ENCODE measurements around the gene RBM27.
A peak's percentile ranks its signal among the peaks of the same experiment; 100 is the strongest.
"Not testable (repeated sequence)": the region's sequence is repeated elsewhere in the genome, so short reads cannot be mapped to it uniquely, and the experiment has no call there.

RBM27 gene, protein sequence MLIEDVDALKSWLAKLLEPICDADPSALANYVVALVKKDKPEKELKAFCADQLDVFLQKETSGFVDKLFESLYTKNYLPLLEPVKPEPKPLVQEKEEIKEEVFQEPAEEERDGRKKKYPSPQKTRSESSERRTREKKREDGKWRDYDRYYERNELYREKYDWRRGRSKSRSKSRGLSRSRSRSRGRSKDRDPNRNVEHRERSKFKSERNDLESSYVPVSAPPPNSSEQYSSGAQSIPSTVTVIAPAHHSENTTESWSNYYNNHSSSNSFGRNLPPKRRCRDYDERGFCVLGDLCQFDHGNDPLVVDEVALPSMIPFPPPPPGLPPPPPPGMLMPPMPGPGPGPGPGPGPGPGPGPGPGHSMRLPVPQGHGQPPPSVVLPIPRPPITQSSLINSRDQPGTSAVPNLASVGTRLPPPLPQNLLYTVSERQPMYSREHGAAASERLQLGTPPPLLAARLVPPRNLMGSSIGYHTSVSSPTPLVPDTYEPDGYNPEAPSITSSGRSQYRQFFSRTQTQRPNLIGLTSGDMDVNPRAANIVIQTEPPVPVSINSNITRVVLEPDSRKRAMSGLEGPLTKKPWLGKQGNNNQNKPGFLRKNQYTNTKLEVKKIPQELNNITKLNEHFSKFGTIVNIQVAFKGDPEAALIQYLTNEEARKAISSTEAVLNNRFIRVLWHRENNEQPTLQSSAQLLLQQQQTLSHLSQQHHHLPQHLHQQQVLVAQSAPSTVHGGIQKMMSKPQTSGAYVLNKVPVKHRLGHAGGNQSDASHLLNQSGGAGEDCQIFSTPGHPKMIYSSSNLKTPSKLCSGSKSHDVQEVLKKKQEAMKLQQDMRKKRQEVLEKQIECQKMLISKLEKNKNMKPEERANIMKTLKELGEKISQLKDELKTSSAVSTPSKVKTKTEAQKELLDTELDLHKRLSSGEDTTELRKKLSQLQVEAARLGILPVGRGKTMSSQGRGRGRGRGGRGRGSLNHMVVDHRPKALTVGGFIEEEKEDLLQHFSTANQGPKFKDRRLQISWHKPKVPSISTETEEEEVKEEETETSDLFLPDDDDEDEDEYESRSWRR

DNA sequence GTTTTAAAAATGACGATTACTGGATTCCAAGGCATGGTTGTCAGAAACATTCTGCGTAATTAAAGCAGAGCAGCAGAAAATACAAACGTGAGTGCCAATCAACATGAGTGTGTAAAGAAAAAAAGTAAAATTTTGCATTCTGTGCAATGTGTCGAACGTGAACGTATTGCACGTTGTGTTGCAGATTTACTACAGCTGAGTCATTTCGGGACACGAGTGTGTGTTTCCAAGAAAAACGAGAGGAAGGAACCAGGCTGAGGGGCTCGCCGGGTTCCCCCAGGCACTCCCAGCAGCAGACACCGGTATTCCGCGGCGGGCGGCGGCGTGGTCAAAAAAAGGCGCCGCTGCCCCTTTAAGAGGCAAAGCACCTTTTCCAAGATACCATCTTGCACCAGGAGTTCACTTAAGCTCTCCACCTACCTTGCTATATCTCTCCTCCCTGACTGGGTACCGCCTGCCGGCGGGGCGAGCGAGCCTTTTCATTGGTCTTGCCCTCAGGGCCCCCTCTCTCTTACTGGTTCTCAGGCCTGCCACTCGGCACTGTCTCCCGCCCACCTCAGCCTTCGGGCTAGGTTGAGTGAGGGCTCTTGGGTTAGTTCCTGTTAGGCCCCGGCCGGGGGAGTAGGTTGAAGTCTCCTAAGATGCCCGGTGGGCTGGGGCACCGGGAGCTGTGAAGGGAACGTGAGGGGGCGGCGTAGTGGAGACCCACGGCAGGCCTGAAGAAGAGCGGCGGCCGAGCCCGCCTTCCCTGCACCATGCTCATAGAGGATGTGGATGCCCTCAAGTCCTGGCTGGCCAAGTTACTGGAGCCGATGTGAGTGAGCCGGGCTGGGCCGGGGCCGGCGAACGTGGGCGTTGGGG lies at the start of gene RBM27:
RBM27 (plus strand) TSS at position 595 of the 861 bp plus-strand sequence; CDS start at position 756, 161 bp downstream.
- DNase-seq (ENCODE audit: low read depth in 2 of 2) = peak; percentile 94 to 97

DNA sequence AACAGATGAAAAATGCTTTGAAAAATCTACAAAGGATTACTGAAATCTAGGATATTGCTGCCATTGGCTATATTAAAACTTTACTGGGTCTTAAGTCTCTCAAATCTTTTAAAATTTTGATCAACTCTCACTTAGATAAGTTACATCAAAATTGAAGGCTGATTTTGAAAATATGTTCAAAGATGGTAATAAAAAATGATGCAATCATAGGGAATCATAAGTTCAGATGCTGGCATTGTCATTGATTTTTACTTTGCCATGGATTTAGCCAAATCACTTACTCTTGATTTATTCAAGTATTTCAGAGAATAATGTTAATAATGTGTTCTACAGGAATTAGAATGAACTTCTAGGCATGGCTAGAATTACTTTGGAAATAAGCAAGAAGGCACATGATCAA lies 45.1 kb upstream of the RBM27 start:
- DNase-seq (ENCODE audit: low read depth in 2 of 2) = no peak

DNA sequence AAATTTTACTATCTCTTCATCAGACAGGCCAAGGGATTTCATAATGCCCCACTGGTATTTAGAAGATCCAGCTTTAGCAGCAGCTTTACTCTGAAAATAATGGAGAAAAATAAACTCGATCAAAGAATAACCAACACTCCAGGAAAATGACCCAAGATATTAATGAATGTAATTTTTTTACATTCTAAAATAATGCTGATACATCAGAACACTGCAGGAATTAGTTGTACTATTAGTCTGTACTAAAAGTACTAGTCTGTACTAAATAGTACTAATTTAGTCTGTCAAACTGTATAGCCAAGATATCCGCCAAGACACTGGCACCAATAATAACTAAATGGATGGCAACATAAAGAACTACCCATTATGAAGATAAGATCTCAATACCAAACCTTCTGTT lies 39.0 kb upstream of the RBM27 start:
- no peak for DNase-seq (ENCODE audit: low read depth in 2 of 2)

DNA sequence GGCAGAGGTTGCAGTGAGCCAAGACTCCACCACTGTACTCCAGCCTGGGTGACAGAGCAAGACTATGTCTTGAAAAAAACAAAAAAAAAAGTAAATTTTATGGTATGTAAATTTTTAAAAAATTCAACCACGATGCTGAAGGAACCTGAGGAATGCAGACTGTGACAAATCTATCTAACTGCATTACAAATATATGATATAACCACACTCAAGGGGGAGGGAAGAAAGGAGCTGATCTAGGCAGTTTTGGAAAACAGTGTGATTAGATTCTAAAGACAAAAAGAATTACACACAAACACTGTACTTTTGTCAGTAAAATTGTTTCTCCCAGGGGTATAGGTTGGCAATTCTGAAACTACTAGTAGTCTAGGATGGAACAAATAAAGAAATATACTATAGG lies 37.9 kb upstream of the RBM27 start:
- no peak for DNase-seq (ENCODE audit: low read depth in 2 of 2)

DNA sequence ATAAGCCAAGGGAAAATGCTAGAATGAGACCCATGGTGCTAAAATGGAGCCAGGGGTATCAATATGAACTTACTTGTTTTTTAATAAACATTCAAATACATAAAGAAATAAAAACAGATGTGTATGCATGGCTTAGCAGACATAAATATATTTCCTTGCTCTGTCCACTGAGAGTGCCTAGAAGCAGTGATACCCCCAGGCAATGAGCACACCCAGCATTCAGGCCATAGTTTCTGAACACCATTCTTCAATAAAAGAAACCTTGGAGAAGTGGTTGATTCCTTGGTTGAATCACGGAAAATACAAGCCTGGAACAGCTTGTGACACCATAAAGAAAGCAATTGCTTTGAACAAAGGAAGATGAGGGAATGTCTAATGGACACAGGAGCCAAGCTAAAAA lies 37.5 kb upstream of the RBM27 start:
- DNase-seq (ENCODE audit: low read depth in 2 of 2) = no peak

DNA sequence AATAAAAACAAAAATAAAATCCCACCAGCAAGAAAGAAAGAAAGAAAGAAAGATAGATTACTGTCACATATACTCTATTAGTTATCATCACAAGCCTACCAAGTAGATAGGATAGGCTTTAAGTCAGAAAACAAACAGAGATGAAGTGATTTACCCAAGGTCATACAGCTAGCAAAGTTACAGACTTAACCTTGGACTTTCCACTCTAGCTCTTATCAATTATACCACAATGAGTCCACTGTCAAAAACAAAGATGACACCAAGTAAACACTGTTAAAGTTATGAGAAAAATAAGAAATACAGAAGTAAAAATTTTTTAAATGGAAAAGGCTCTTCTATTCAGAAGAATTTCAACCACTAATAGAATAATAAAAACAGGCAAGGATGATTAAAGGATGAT lies 34.3 kb upstream of the RBM27 start:
- no peak for DNase-seq (ENCODE audit: low read depth in 2 of 2)

DNA sequence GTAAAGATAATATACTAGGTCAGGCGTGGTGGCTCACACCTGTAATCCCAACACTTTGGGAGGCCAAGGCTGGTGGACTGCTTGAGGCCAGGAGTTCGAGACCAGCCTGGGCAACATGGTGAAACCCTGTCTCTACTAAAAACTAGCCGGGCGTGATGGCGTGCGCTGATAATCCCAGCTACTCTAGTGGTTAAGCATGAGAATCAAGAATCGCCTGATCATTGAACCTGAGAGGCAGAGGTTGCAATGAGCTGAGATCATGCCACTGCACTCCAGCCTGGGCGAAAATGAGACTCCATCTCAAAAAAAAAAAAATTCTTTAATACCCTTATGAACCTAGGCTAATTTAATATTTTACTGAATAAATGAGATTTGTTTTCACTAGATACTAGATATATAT lies 30.4 kb upstream of the RBM27 start:
- not testable (repeated sequence) for DNase-seq (ENCODE audit: low read depth in 2 of 2)

DNA sequence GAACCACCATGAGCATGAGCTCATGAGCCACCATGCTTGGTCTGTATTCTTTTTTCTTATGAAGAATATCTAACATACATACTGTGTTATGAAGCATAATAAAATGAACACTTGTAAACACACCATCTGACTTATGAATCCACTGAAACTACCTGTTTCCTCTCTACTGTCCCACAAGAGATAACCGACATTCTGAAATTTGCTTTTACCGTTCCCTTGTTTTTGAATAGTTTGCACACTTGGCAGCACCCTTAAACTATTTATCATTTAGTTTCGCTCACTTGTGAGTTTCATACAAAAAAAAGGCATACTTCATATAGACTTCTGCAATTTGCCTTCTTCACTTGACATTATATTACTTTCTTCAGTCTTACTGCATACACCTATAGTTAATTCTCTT lies 29.8 kb upstream of the RBM27 start:
- no peak for DNase-seq (ENCODE audit: low read depth in 2 of 2)

DNA sequence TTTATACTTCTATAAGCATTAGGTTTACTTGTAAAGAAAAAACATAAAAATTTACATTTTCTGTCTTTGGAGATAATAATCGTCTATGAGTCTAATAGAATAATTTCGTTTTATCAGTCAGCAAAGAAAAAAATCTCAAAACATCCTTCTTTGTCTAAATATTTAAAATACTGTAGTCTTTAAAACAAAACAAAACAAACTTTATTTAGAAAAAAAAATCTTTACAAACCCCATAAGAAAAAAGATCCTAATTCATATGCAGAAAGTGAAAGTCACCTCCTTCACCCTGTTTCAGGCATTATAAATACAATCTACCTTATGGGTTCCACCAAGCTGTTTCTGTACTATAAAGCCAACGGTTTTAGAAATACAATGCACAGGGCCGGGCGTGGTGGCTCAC lies 26.6 kb upstream of the RBM27 start:
- DNase-seq (ENCODE audit: low read depth in 2 of 2) = no peak

DNA sequence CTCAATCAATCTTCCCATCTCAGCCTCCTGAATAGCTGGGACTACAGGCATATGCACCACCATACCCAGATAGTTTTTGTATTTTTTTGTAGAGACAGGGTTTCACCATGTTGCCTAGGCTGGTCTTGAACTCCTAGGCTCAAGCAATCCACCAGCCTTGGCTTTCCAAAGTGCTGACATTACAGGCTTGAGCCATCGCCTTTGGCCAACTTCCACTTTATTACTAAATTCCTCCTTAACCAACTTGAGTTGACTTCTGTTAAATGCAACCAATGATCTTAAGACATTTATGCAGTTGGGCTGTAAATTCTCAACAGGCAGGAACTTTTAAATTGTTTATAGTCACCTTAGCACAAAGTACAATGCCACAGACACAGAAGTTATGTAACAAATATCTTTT lies 23.7 kb upstream of the RBM27 start:
- DNase-seq (ENCODE audit: low read depth in 2 of 2) = no peak

DNA sequence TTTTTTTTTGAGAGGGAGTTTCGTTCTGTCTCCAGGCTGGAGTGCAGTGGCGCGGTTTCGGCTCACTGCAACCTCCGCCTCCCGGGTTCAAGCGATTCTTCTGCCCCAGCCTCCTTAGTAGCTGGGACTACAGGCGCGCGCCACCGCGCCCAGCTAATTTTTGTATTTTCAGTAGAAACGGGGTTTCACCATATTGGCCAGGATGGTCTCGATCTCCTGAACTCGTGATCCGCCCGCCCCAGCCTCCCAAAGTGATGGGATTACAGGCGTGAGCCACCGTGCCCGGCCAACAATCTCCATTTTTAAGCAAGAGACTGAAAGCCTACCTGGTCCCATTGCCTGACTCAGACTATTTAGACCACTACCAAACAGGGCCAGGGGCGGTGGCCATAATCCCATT lies 20.0 kb upstream of the RBM27 start:
- DNase-seq (ENCODE audit: low read depth in 2 of 2) = not testable (repeated sequence)

DNA sequence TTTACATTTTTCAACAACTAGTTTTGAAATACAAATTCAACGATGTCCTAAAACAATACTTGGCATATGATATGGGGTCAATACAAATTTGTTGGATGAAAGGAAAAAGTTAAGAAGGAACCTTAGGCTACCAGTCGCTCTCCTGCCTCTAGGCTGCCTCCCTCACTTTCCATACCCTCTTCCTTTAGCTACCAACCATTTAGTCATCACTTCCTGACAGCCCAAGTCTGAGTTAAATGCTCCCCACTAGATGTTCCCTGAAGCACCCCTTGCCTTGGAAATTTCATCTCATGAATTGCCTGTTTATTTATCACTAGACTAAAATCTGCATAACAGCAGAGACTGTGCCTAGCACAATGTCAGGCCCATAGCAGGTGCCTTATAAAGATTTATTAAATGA lies 18.2 kb upstream of the RBM27 start:
- DNase-seq (ENCODE audit: low read depth in 2 of 2) = no peak

DNA sequence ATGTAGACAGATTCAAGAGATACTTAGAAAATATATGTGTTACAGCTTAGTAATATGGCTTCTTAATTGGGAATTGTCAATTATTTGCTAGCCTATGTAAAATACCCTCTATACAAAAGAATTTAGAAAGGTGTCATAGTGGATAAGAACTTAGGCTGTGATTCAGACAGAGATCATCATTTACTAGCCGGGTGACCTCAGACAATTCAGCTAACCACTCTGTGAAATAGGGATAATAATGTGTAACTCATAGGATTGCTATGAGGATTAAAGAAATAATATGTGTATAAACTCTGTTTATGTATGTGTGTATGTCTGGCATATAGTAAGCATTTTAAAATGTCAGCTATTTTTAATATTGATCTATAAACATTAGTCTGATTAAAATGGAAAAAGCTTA lies 15.0 kb upstream of the RBM27 start:
- no peak for DNase-seq (ENCODE audit: low read depth in 2 of 2)

DNA sequence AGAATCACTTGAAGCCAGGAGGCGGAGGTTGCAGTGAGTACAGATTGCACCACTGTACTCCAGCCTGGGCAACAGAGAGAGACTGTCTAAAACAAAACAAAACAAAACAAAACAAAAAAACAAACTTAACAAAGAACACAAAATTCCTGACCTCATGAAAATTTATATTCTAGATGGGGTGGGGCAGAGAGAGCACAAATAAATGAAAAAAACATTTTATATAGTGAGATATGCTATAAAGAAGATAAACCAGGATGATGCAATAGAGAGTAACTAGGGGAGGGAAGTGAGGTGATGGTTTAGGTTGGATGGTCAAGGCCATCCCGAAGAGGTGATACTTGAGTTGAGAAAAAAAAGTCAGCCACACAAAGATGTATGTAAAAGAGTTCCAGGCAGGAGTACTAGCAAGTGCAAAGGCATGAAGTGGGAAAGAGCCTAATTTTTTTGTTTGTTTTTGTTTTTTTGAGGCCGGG lies 10.8 kb upstream of the RBM27 start:
- DNase-seq (ENCODE audit: low read depth in 2 of 2) = no peak

DNA sequence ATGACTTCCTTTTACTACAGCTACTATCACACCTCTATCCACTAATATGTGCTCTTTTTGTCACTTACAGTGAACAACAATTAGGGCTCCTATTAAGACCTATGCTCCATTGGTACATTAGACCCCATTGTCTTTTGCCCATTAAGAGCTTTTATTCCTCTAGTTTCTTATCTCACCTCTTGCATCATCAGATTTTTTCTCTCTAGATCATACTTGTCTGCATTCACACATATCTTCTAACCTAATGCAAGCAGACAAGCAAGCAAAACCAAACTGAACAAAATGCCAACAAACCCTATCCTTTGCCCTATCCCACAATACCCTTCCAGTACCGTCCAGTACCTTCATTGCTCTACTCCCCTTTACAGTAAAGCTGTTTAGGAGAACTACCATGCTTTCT lies 10.1 kb upstream of the RBM27 start:
- DNase-seq (ENCODE audit: low read depth in 2 of 2) = no peak

DNA sequence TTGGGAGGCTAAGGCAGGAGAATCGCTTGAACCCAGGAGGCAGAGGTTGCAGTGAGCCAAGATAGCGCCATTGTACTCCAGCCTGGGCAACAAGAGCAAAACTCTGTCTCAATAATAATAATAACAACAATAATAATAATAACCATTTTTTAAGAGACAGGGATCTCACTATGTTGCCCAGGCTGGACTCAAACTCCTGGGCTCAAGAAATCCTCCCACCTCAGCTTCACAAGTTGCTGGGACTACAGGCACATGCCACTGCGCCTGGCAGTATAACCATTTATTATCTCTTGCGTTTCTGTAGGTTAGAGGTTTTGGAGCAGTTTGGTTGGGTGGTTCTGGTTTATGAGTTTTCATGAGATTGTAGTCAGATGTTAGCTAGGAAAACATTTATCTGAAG lies 8.4 kb upstream of the RBM27 start:
- not testable (repeated sequence) for DNase-seq (ENCODE audit: low read depth in 2 of 2)

DNA sequence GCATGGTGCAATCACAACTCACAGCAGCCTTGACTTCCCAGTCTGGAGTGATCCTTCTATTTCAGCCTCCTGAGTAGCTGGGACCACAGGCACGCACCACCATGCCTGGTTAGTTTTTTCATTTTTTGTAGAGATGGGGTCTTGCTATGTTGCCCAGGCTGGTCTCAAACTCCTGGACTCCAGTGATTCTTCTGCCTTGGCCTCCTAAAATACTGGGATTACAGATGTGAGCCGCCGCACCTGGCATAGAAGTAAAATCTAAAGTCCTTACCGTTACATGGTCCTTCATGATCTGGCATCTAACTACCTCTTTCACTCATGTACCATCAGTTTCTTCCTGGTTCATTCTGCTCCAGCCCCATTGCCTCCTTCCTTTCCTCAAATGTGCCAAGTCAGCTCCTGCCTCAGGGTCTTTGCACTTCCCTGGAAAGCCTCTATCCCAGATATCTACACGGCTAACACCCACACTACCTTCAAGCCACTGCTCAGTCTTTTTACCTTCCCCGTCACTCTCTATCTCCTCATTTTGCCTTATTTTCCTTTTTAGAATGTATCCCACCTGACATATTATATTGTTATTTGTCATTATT lies 6.9 kb upstream of the RBM27 start:
- DNase-seq (ENCODE audit: low read depth in 2 of 2) = no peak

DNA sequence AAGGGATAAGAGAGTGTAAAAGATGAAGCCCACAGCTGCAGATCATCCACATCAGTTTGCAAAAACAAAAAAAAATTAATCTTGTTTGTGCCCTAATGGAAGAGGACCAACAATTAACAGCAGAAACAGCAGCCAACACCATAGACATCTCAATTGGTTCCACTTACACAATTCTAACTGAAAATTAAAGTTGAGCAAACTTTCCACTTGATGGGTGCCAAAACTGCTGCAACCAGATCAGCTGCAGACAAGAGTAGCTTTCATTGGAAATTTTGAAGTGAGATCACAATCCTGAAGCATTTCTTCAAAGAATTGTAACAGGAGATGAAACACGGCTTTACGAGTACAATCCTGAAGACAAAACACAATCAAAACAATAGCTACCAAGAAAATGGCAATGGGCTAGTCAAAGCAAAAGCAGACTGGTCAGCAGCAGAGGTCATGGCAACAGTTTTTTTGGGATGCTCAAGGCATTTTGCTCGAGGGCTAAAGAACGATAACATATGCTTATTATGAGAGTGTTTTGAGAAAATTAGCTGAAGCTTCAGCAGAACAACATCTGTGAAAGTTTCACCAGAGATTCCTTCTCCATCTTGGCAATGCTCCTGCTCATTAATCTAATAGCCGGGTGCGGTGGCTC lies 4.1 kb upstream of the RBM27 start:
- DNase-seq (ENCODE audit: low read depth in 2 of 2) = no peak

DNA sequence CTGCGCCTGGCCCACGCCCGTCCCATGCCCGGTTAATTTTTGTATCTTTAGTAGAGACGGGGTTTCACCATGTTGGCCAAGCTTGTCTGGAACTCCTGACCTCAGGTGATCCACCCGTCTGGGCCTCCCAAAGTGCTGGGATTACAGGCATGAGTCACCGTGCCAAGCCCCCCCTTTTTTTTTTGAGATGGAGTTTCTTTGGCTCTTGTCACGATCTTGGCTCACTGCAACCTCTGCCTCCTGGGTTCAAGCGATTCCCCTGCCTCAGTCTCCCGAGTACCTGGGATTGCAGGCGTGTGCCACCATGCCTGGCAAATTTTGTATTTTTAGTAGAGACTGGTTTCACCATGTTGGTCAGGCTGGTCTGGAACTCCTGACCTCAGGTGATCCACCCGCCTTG lies 1.6 kb upstream of the RBM27 start:
- DNase-seq (ENCODE audit: low read depth in 2 of 2) = not testable (repeated sequence)

DNA sequence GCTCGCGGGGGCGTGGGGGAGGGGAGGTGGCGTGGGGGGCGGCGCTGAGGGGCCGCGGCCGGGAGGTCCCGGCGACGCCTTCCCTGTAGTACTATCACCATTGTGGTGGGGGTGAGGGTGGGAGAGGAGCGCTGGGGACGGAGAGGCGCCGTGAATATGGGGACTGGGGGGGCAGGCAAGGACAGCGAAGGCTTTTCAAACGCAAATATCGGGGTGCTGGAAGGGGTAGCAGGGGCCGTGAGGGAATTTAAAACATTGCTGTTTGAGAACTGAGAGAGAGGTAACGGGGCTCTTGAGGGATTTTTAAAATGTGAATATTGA lies 427 bp downstream of the RBM27 start:
- no peak for DNase-seq (ENCODE audit: low read depth in 2 of 2)

All from stimulated activated CD8-positive, alpha-beta memory T cell treated with anti-CD3 and anti-CD28 coated beads, Interleukin-7, amount 100 ng/mL, for 1 hour (primary cell).